Fibroblast of skin of right biceps (primary cell): ENCODE measurements around the gene CEBPA.

ENCODE experiments used
- DNase-seq: peaks from one replicate; pipeline ENCODE4 v3.0.0-alpha.2; 2013

The CEBPA gene

DNA sequence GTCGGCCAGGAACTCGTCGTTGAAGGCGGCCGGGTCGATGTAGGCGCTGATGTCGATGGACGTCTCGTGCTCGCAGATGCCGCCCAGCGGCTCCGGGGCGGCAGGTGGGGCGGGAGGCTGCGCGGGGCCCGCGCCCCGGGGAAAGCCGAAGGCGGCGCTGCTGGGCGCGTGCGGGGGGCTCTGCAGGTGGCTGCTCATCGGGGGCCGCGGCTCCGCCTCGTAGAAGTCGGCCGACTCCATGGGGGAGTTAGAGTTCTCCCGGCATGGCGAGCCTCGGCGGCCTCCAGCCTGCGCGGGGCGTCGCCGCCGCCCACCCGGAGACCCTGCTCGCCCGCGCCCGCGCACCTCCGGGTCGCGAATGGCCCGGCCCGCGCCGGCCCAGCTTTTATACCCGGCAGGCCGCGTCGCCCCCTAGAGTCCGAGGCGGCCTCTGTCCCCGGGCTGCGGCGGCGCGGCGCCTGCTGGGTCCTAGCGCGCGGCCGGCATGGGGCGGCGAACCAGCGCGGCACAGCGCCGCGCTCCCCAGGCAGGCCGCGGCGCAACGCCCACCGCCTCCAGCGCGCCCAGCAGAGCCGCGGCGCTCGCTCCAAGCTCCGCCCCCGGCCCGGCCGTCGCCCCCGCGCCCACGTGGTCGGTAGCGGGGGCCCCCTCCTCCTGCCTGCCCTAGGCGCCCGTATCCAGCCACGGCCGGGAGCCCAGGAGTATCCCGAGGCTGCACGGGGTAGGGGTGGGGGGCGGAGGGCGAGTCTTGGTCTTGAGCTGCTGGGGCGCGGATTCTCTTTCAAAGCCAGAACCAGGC is at the start of gene CEBPA:
Gene CEBPA, minus strand, starts transcription at position 360 of the 799 bp plus-strand sequence. Its CDS starts 120 bp downstream, at position 240.
- peak; percentile 87 for DNase-seq

DNA sequence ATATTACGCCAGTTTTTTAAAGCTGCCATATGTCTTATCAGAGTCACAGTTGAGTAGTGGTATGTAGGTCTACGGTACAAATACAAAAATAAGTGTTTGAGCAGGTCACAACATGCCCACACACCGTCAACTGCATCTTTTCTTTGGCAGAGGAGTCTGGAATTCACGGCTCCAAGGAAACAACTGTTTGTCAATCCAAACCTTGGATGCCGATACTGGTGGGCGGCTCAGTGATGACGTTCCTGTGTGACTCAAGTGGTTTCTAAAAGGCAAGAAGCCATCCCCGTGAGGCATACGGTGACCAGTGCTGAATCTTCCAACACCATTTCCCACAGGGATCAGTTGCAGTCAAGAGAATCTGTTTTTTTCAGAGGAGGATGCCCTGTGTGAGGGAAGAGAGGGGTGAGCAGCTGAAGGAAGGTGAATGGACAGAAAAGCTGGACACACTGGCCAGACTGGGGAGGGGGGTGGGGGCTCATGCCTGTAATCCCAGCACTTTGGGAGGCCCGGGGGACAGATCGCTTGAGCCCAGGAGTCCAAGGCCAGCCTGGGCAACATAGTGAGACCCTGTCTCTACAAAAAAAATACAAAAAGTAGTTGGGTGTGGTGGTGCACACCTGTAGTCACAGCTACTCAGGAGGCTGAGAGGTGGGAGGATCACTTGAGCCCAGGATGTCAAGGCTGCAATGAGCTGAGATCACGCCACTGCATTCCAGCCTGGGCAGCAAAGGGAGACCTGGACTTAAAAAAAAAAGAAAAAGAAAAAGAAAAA is 48.4 kb upstream of the CEBPA start:
- DNase-seq = peak; percentile 34

DNA sequence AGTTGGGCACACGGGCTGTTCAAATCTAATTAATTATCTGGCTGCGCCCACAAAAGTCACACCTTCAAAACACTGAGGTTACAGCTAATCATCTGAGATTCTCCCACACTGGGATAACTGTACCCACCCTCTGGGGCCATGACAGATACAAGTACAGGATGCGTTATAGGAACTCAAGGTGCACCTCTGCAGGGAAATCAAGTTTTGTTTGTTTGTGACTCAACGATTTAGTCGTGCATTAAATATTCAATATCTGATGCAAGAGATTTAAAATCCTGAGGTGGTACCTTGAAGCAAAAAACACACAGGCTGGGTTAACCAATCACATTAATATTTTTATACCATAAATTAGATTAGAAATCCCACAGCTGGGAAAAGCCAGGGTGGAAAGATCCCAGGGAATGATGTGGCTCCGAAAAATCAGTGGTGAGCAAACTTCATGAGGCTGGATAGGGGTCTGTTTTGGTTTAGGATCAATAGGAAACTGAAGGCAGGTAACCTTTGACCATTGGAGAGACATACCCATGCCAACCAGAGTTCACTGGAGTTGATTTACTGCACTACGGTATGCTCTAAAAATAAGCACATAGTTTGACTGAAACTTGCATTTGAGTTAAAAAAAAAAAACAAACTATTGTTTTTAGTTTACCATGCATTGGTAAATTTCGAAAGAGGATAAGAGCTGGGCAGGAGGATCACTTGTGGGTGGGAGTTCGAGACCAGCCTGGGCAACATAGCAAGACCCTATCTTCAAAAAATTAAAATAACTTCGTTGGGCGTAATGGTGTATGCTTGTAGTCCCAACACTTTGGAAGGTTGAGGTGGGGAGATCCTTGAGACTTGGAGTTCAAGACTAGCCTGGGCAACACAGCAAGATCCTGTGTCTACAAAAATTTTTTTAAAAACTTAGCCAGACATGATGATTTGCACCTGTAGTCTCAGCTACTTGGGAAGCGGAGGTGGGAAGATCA is 47.3 kb upstream of the CEBPA start:
- no peak for DNase-seq

DNA sequence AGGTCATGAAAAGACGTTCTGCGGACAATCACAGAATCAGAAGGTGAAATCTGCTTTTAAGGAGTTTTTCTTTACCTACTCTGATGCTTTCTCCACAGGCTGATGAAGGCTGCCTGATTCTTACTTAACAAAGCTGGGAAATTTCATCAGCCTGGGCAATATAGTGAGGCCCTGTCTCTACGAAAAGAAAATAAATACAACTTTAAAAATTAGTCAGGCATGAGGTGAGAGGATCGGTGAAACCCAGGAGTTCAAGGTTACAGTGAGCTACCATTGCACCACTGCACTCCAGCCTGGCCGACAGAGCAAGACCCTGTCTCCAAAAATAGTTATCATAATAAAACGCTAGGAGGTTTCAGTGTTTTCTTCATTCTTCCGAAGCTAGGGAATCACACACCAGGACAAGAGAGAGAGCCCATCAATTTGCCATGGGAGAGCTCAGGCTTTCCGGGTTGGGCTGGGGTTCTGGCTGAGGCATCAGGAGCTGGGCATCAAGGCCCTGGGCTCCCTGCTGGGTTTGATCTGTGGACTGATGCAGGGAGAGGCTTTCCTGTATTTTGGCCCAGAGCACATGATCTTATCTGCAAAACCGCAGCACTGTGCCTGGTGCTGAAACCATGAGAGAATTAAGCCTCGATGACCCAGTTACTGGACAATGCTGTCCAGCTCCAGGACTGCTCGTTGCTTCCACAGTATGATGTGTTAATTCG is 46.1 kb upstream of the CEBPA start:
- peak; percentile 1 for DNase-seq

DNA sequence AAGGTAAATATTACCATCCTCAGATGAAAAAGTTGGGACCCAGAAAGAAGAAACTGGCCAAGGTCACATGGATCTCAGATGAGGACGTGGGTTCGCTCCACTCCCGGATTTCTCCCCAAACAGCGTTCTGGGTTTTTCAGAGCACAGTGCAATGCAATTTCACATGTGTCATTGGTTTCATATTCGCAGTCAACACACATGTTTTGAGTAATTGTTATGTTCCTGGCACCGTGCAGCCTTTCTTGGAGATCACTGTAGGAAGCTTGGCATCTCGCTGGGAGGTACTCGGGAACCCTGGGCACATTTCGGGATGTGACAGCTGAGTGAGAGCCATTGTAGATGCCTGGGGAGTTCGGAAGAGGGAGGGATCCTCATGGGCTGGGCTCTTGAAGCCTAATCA is 45.0 kb upstream of the CEBPA start:
- no peak for DNase-seq

DNA sequence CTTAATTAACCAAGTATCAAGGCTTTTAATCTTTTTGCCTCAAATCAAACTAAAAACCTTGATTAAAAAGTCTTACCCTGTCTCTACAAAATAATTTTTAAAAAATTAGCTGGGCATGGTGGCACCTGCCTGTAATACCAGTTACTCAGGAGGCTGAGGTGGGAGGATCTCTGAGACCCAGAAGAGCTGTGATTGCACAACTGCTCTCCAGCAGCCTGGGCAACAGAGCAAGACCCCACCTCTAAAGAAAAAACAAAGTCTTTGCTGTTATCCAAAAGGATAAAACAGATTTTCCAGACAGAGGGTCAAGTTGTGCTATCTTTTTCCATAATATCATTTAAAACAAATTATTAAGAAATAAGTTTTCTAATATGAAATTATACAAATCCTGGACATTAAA is 44.3 kb upstream of the CEBPA start:
- DNase-seq = no peak

DNA sequence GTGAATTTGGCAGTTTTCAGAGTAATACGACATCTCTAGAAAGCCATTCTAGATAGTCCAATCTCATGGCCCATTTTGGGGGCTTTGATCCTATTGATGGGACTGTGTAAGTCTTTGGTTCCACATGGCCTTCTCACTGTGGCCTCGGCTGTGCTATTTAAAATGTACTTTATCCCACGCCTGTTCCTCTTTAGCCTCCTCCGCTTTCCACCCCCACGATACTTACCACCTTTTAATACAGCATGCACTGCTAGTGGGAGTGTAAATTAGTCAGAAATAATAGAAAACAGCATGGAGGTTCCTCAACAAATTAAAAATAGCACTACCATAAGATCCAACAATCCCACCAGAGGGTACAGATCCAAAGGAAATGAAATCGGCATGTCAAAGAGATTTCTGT is 42.8 kb upstream of the CEBPA start:
- DNase-seq = no peak

DNA sequence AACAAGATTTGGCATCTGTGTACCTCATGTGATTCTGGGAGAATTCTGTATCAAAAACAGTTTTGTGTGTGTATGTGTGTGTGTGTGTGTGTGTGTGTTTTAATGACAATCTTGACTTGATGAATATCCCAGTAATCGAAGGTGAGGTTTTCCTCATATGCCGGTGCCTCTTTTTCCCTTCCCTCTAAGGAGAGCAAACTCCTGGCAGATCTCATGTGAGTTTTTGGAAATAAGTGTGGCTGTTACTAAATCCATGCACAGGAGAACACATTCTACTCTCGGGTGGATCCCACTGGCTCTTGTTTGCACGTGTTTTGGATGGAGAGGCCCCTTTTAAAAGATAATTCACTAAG is 42.2 kb upstream of the CEBPA start:
- no peak for DNase-seq

DNA sequence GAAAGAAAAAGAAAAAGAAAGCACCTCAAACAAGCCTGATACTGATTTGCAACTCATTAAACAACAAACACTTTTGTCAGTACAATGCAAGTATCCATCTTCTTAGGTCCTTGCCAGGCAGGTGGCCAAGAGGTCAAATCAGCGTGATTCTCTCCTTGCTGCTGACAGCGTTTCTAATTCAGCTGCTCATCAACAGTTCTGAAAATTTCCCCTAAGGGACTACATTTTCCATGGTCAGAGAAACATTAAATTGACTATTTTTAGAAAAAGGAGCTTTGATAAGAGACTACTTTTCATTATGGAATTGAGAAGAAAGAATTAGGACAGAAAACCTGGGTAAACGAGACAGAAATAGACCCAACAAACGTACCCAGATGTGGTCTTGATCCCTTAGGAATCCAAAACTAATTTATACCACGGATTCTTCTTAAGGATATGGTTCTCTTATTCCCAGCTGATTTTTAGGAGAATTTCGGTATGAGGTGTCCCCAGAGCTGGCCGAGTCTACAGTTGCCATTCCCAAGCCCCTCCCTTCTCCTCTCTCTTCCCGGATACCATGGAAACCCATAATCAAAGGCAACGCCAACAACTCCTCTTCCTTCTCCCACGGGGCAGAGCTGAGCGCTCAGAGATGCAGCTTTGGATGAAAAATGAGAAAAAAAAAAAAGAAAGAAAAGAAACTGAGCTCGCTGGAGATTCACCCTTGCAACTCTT is 41.7 kb upstream of the CEBPA start:
- peak; percentile 10 for DNase-seq

DNA sequence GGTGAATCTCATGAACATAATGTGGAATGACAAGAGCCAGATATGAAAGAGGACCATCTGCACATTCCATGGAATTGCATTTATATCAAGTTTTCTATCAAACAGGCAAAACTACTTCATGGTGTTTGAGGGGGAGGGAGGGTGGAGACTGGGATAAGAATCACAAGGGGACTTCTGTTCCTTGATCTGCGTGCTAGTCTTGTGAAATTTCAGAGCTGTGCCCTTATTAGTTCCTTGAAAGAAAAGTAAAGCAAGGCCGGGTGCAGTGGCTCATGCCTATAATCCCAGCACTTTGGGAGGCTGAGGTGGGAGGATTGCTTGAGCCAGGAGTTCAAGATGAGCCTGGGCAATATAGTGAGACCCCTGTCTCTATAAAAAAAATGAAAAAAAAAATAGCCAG is 41.0 kb upstream of the CEBPA start:
- no peak for DNase-seq

DNA sequence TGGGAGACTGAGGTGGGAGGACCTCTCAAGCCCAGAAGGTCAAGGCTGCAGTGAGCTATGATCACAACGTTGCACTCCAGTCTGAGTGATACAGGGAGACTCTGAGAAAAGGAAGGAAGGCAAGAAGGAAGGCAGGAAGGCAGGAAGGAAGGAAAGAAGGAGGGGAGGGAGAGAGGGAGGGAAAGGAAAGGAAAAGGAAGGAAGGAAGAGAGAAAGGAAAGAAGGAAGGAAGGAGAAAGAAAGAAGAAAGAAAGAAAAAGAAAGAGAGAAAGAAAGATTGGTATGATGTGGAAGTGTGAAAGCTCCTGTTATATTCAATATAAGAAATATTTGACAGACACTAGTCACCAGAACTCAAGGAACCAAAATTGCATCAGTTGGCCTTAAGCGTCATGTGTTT is 38.7 kb upstream of the CEBPA start:
- no peak for DNase-seq

DNA sequence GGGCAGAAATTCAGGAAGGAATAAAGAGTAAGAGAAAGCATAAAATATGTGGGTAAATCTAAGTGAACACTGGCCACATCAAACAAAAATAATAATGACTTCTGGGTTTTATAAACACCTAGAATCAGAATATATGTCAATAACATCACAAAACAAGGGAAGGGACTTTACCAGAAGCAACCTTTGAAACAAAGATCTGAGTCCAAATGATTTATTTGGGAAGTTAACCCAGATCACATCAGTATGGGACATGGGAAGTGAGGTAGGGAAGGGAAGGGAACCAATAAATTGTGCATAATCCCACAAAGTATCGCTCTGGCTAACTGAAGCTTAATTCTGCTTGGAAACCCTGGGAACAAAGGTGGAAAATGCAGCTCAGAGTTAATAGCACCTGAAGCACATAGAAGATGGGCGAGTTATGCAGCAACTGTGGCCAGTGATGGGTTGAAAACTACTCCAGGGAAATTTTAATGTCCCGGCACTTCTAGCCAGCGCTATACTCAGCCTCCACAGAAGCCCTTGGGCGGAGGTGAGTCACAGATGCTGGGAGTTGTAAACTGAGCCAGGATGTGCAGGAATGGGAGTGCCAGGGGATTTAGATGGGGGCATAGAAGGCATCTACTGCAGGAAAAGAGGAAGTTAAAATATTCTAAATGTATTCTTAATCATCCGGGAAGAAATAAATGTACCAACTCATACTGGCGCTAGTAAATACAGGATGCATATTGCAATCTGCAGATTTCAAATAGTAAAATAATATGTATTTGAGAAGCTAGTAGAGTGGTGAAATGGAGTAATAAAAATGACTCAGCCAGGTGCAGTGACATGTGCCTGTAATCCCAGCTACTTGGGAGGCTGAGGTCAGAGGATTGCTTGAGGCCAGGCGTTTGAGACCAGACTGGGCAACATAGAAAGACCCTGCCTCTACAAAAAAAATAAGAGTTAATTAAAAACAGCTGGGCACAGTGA is 37.0 kb upstream of the CEBPA start:
- no peak for DNase-seq

DNA sequence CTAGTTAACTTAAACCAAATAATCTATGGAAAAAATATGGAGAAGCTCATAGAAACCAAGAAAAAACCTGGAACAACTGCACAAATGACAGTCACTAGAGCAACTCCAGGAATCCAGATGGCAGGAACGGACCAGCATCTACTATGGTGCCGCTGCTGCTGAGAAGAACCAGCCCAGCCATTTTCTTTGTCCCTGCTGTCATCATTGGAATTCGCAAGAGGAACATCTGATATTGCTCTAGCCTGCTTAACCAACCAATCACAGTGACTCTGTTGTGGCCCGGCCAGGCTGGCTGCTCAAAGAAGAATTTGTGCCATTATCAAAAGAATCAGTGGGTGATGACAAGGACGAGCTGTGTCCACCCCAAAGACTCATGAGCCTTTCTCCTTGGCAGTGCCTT is 33.1 kb upstream of the CEBPA start:
- DNase-seq = no peak

DNA sequence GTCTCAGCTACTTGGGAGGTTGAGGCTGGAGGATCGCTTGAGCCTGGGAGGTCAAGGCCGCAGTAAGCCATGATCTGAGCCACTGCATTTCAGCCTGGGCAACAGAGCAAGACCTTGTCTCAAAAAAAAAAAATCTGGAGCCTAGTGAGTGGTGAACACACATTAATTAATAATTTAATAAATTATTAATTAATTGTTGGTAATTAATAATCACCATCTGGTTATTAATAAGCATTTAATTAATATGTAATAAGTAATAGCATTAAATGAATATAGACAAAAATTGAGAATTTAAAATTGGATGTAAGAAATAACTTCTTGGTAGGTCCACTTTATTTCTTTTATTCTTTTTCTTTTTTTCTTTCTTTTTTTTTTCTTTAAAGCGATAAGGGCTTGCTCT is 31.9 kb upstream of the CEBPA start:
- DNase-seq = no peak

DNA sequence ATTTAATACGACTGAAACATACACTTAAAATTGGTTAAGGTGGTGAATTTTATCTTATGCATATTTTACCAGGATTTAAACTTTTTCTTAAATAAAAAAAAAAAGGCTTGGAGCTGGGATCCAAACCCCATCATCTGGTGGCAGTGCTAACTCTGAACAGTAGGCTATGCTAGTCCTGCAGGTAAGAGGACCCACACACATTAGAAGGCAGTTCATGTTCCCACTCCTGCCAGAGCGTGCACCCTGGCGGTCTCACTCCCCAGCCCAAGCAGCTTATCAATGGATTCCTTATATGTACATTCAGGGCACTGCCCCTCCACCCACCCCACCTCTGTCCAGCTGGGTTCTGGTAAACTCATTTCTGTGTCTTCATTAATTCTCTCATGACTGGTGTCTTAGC is 31.3 kb upstream of the CEBPA start:
- no peak for DNase-seq

DNA sequence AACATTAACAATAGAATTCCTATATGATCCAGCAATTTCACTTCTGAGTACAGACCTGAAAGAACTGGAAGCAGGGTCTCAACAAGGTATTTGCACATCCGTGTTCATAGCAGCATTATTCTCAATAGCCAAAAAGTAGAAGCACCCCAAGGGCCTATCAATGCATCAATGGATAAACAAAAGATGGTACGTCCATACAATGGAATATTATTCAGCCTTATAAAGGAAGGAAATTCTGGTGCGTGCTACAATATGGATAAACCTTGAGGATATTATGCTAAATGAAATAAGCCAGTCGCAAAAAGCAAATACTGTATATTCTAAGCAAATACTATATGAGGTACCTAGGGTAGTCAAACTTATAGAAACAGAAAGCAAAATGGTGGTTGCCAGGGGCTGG is 30.8 kb upstream of the CEBPA start:
- DNase-seq = no peak

DNA sequence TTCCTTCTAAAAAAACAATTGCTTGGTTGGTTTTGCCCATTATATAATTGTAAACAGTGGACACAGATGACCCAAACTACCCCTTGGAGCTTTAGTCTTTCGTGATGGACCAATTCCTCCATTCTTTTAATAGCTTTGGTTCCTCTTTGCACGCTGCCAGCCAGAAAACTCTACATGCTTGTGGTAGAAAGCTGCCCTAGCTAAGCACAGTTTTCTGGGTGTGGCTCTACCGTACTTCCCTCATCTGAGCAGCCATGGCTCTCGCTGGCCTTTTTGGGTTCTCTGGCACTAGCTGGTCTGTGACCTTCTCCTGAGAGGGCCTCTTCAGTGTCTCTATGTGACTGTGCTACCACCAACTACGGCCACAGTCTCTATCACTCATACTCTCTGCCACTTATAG is 29.9 kb upstream of the CEBPA start:
- no peak for DNase-seq

DNA sequence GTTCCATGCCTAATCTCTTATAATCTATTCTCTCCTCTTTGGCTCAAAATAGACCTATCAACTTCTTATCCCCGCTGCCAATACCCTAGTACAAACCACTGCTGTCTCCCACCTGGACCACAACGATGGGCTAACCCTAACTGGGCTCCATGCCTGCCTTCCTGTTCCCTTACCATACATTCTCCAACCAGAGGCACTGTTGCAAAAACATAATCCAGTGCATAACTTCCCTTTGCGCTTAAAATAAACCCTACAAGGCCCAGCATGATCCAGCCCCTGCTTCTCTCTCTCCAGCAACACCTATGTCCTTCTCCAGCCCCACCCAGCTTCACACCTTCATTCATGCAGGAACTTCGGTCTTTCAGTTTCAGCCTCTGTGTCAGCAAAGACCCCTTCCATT is 27.4 kb upstream of the CEBPA start:
- DNase-seq = no peak

DNA sequence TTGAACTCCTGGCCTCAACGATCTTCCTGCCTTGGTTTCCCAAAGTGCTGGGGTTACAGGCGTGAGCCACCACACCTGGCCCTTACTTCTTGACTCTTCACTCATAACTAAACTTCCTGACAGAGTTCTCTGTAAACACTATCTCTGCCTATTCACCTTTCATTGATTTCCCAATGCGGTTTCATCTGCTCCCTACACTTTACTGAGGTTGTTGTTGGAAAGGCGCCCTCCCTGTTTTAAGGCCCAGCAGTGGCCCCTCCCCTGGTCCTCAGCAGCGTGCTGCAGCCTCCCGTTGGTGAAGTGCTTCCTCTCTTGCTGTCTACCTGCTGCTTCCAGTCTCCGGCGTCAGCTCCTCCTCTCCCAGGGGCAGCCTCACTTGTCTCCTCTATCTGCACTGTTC is 26.7 kb upstream of the CEBPA start:
- no peak for DNase-seq

DNA sequence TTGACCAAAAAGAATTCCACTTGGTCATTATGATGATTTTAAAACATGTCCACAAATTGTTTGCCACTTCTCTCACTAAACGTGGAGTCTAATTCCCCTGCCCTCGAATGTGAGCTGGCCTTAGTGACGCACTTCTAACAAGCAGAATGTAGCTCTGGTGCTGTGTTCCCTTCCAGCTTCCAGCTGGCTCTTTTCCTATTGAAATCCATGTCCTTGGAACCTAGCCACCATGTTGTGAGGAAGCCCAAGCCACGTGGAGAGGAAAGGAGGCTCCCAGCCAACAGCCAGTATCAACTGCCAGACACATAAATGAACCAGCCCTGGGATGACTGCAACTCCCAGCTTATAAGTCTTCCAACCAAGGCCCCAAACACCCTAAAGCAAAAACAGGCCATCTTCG is 23.6 kb upstream of the CEBPA start:
- peak; percentile 6 for DNase-seq

DNA sequence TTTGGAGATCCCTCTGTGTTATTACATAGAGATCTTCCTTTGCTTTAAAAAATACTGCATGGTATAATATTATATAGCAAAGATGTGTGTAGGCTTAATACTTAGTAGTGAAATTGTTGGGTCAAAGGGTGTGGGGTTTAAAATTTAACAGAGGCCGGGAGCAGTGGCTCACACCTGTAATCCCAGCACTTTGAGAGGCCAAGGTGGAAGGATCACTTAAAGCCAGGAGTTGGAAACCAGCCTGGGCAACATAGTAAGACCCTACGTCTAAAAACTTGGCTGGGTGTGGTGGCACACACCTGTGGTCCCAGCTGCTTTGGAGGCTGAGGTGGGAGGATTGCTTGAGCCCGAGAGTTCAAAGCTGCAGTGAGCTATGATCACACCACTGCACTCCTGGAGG is 22.3 kb upstream of the CEBPA start:
- no peak for DNase-seq
